HG03139 (cell line): ENCODE results near the gene PPIC.
A peak's percentile ranks its signal among the peaks of the same experiment; 100 is the strongest.

Experiments
- ATAC-seq: cut with Tn5 transposase; IDR thresholded peaks from one replicate; pipeline ENCODE4 v1.9.1; 2021; ENCODE audit not compliant: unreplicated experiment

The PPIC gene

DNA sequence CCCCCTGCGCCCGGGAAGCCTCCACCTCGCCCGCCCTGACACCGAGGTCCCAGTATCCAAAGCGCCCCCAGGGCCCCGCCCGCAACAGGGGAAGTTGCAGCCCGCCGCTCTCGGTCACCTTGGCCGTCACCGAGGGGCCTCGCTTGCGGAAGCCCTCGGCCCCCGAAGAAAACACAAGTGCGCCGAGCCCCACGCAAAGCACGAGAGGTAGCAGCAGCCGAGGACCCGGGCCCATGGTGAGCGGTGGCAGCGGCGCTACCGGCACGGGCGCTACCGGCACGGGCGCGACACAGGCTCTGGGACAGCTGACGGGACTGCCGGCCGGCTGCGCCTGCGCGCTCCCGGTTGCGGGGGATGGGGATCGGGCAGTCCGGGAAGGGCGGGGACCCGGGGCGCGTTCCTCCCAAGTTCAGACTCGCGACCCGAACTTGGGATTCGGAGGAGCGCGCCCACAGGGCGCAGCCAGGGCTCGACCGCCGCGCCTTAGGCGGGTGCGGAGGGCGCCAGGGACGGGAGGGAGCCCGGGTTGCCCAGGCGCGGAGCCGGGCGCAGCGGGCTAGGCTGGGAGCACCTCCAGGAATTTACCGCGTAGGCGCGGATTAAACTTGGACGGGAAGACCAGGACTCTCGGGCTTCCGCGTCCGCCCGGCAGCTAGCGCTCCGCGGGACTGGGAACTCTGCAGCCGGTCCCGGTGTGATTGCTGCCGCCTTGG lies at the start of gene PPIC:
Gene PPIC, minus strand, starts transcription at position 335 of the 713 bp plus-strand sequence. Its CDS starts 100 bp downstream, at position 235.
- ATAC-seq: peak; percentile 42

DNA sequence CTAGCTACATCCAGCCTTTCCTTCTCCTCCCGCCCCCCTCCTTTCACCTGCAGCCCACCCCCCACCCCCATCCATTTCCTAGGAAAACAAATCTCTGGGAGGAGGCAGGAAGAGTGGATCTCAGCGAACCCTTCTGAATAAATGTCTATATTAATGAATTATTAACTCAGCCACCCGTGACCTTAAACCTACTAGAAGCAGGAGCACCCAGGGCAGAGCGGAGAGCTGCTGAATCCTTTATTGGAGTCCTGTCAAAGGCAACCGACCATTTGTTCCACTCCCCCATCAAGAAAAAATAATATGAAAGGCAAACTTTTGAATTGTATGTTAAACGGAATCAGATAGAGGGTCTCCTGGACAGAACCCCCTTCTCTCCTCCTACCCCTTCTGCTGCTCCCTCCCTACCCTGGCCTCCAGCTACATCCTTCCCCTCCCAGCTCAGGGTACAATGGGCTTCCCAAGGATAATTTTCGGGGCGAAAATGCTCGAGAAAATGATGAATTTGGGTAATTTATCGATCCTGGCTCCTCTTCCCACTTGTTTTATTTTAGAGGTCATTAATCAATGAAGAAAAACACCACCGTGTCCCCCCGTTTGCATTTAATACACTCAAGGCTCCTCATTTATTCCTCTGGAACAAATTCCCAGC lies 49.2 kb upstream of the PPIC start:
- no peak for ATAC-seq

DNA sequence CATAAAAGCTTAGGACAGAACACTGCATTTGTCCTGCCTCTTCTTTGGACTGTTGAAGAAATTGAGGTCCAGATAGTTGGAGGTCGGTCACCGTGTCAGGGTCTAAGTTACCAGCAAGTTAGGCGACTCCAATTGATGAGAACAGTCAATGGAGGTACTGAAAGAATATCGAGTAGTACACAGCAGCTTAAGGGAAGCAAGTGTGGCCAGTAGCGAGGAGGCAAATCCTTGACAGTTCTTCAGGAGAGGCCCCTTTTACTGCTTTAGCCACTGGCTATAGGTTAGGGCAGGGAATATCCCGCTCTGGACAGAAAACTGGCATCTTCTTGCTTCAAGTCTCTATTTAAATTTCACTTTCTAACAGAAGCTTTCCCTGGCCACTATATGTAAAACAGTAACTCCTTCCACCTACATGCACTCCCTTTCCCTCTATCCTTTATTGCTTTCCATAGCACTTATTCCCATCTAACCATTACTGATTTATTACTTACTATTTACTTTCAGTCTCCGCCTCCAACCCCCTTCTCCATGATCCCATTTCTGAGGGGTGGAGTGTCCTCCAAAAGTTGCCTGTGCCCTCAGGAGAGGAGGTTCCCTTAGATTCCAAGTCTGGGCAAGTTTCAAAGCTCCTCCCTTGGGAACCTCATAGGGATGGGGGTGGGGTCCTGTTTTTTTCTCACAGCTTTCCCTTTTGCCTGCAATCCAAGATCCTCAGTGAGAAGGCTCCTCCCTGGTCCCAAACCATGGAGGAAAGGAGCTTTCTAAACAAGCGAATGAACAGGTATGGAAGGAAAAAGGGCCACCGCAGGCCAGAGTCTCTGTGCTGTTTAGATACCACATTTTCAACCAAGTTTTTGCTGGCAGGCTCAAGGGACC lies 48.4 kb upstream of the PPIC start:
- ATAC-seq: no peak

DNA sequence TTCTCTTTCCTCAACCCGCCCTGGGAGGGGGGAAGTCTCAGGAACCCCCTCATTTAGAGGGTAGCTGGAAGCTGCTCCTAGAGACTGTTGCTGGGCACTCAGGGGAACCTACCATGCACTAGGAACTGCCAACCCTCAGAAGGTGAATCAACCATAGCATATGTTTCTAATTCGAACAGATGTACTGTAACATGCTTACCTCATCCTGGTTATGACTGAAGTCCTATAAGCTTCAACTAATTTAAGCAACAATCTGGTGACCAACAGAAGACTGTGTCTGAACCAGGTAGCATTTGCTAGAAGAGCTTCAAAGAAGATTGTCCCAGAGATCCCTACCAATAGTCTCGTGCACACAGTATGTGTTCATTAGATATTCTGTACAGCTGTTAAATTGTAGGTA lies 46.8 kb upstream of the PPIC start:
- no peak for ATAC-seq

DNA sequence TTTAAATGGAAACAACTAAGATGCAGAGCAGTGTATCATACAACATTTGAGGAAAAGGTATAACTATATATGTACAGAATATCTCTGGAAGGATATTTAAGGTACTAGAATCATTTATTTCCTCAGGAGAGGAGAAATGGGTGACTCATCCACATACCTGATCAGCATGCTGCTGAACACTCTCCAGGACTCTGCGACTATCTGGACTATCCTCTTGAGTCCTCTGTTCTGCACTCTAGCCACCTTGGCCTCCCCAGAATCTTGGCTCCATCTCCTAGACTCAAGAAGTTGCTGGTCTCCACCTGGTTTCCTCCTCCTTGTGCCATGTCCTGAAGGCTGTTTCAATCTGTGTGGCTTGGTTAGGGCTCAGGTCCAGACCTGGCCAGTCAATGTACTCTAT lies 43.7 kb upstream of the PPIC start:
- ATAC-seq: no peak

DNA sequence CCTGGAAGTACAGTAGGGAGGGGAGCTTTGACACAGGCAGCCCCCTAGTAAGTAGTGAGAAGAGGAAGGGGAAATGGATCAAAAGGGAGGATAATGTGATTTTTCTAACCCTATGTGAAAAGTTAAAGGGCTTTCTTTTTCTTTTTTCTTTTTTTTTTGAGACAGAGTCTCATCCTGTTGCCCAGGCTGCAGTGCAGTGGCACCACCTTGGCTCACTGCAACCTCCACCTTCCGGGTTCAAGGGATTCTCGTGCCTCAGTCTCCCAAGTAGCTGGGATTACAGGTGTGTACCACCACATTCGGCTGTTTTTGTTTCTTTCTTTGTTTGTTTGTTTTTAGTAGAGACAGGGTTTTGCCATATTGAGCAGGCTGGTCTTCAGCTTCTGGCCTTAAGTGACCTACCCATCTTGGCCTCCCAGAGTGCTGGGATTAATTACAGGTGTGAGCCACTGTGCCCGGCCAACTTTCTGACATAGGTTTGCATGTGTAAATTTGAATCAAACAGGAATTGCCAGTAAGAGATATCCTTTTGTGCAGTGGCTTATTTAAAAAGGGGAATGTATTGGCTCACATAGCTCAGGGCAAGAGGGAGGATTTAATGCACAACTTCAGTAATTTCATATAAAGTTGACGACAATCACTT lies 39.1 kb upstream of the PPIC start:
- ATAC-seq: no peak

DNA sequence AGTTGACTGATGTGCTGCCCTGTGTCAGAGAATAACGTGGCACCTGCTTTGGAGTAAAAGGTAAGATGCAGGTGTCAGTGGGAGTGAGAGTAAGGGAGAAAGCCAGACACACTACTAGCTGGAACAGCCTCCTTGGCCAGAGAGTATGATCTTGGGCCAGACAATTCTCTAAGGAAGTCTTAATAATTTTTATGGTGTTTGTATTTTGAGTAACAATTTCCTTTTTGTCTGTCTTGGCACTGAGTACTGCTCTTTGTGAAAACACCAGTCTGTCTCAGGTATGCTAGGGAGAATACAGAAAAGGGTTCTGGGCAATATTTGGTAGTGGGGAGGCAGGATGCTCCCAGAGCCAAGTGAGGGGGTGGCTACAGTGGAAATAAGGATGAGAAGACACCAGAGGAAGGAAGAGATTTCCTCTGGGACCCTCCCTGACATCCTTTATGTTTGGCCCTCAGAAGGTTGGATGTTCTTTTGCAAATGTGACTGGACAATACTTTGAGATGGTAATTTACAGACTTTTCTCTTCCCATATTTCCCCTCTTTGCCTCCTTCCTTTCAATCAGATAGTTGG lies 31.9 kb upstream of the PPIC start:
- ATAC-seq: no peak

DNA sequence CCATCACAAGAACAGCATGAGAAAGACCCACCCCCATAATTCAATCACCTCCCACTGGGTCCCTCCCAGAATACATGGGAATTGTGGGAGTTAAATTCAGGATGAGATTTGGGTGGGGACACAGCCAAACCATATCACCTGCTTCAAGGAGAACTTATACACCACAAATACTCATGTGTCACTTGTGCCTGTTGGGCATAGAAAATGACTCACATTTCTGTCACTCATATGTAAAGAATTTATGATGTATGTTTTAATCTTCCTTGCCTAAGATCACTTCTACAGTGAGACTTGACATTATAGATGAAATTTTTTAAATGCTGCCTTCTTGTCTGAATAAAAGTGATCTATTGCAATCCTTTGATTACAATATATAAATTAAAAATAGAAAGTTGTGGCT lies 29.5 kb upstream of the PPIC start:
- no peak for ATAC-seq

DNA sequence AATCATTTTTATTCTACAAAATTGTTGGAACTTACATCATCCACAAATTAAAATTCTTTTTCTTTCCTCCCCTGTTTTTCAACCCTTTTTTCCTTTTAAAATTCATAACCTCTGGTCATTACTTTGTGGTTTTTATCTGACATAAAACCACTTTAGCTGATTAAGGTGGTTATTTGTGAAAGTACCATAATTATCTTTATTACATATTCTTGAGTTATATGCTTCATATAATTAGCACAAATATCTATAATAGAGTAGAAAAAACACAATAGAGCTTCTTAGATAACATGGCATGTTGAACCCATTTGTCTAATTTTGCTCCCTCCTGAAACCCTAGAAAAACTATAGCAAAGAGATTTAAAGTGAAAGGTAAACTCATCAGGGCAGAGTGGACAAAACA lies 22.9 kb upstream of the PPIC start:
- ATAC-seq: no peak

DNA sequence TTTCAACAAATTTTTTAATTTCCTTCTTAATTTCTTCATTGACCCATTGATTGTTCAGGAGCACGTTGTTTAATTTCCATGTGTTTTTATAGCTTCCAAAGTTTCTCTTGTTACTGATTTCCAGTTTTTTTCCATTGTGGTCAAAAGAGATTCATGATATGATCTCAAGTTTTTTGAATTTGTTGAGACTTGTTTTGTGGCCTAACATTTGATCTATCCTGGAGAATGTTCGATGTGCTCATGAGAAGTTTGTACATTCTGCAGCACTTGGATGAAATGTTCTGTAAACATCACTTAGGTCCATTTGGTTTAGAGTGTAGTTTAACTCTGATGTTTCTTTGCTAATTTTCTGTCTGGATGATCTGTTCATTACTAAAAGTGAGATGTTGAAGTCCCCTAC lies 14.7 kb upstream of the PPIC start:
- ATAC-seq: no peak

DNA sequence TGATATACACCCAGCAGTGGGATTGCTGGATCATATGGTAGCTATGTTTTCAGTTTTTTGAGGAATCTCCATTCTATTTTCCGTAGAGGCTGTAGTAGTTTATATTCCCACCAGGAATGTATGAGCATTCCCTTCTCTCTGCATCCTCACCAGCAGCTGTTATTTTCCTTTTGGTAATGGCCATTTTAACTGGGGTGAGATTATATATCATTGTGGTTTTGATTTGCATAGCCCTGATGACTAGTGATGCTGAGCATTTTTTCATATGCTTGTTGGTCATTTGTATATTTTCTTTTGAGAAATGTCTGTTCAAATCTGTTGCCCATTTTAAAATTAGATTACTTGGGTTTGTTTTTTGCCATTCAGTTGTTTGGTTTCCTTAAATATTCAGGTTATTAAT lies 11.2 kb upstream of the PPIC start:
- ATAC-seq: no peak

DNA sequence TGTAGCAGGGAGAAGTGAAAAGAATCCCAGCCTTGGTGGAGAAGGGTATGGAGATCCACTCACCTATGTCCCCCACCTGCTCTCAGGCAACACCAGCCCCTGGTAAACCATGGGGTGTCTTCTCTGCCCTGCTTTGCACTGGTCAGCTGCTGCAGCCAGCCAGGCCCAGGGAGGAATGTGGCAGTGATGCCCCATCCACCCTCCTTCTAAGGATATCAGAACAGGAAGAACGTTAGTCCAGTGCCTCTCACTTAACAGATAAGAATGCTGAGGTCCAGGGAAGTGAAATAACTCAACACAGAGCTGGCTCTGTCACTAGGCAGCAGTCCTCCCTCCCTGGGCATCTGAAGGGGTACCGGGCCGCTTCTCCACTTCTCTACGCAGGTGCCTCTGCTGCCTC lies 9.7 kb upstream of the PPIC start:
- no peak for ATAC-seq

DNA sequence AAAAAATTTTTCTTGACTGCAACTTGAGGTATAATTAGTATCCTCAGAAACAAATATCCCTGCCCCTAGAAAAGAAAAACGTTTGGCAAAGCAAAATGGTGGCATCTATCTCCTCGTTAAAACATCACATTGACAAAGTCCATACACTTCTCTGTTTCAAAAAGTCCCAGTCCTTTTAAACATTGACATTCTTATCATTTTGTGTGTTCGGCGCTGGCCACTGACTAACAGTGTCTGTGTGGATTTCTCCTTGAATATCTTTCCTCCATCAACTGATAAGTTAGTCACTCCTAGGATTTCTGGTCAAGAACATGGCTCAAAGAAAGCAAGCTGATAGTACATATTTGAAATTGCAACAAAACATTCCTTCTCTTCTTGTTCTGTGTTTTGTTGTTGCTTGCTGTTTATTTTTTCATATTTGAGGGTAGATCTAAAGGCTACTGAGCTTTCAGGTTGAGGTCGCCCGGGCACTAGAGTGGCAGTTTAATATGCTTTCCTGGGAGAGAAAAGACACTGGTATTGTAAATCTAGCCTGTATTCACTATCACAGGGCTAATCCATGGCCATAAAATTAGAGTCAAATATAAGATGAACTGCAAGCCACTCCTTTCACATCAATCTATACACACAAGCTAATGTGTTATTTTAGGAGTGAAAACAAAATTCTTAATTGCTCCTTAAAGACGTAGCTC lies 8.5 kb upstream of the PPIC start:
- ATAC-seq: no peak

DNA sequence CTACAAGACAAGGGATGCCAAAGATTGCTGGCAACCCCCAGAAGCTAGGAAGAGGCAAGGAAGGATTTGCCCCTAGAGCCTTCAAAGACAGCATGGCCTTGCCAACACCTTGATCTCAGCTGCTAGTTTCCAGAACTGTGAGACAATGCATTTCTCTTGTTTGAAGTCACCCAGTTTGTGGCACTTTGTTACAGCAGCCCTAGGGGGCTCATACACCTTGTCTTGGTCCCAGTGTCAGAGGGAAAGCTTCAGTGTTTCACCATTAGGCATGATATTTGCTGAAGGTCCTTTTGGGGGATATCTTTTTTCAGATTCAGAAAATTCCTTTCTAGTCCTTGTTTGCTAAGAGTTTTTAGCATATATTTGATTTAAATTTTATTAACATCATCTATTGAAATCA lies 3.1 kb upstream of the PPIC start:
- no peak for ATAC-seq

DNA sequence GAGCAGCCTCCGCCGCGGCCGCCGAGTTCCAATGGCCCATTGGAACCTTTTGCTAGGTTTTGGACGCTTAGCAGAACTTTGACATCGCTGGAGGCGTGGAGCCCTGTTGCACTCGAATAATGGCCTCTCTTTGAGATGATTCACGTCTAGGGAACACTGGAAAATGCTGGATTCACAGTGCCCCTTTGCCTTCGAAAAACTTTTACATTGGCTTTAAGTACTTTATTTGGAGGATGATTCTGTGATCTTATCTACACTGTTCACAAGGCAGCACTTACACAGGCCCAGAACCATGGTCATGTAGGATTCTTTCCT lies 536 bp upstream of the PPIC start:
- ATAC-seq: no peak

DNA sequence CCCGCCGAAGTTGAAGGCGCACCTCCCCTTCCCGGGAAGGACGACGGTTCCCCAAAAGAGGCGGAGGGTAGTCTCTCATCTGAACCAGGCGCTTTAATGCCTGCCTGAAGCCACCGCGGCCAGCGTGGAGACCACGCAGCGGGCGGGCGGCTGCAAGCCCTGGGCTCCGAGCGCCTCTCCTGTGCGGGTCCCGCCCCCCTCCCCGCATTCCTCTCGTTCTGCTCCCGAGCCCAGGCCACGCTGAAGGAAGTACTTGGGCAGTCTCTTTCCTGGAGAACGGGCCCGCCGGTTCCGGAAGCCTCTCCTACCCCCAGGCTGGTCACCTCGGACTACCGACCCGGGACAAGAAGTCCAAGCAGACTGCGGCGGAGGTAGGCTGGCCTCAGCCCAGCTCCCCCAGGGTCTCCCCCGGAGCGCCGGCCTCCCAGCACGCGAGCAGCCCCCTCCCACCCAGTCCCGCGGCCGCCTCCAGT lies 571 bp downstream of the PPIC start:
- peak; percentile 4 for ATAC-seq

DNA sequence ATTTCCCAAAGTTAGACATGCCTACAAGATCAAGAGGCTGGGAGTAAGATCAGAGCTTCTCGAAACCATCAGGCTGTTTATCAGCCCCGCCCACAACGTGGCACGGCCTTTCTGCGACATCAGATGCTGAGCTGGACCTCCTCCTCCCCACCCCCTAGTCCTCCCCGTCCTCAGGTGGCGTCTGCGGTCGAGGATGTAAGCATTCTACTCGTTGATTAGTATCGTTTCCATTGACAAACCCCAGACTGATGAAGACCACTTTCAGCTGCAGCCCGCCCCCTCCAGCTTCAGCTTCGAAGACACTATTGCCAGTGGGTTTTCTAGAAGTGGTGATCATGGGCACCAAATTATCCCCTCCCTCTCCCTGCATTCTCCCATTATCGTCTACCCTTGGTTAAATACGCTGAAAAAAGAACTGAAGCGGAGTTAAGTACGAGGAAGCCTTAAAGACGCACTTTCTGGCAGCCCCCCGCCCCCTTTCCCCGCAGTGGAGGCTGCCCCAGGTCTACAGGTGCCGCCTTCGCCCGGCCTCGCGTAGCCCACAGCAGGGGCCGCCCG lies 1.1 kb downstream of the PPIC start:
- ATAC-seq: no peak

DNA sequence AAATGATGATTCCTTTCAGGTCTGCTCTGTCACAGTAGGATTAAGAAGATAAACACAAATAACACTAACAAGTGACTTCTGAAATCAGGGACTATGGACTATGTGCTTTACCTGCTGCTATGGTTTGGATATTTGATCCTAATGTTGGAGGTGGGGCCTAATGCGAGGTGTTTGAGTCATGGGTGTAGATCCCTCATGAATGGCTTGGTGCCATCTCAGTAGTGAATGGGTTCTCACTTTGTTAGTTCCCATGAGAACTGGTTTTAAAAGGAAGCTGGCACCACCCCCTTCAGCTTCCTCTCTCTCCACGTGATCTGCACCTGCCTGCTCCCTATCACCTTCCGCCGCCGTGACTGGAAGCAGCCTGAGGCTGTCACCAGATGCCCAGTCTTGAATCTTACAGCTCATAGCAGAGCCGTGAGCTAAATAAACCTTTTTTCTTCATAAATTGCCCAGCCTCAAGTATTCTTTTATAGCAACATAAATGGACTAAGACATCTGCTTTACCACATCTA lies 3.3 kb downstream of the PPIC start:
- ATAC-seq: no peak

DNA sequence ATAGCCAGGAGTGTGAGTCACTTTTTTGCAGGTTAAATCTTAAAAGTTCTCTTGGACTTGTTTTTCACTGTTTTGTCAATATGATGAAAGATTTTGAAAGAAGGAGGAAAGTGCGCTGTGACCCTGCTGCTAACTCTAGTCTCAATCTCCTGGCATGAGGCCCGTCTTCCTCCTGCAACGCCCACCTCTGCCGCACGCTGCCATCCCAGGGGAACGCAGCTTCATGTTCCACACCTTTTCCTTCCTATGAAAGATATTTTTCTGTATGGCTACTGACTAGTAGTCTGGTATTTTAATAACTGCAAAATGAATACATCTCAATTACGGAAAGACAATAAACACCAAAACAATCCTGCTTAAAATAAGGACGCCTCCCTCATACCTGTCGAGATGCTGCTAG lies 8.3 kb downstream of the PPIC start:
- no peak for ATAC-seq

DNA sequence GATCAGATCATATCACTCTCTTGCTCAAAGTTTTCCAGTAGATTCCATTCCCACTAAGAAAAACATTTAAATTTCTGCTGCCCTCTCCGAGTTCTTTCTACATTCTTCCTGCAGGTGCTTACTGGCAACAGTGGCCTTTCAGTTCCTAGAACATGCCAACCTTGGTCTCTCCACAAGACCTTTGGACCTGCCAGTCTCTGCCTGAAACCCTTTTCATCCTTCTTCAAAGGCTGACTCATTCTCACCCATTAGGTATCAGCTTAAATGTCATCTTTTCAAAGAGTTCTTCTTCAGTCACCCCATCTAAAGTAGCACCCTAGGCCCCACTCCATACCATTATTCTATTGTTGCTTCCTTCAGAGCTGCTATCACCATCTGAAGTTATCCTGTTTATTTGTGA lies 21.8 kb downstream of the PPIC start:
- no peak for ATAC-seq
